Upper lobe of right lung (tissue), 1 donor: Measurements from ENCODE around the gene MAPK6. TPM values are rescaled to one million over a fixed set of nuclear protein-coding genes. Genes with fewer than 3 reads are reported as not detected.

Source experiments
- ATAC-seq: fragments of 200-7000 bp; cut with Tn5 transposase; one replicate; pipeline ENCODE4 v1.9.1; 2020; ENCODE audit warnings: mild to moderate bottlenecking, moderate library complexity
- DNase-seq: peaks from one replicate; pipeline ENCODE4 v3.0.0-alpha.2; 2020
- H3K27ac ChIP-seq: fragments of 200-600 bp; one replicate; pipeline ENCODE4 v1.8.0; 2022
- H3K27me3 ChIP-seq: fragments of 200-600 bp; one replicate; pipeline ENCODE4 v1.8.0; 2022; ENCODE audit warnings: mild to moderate bottlenecking
- H3K36me3 ChIP-seq: fragments of 200-600 bp; one replicate; pipeline ENCODE4 v1.8.0; 2022
- H3K4me1 ChIP-seq: fragments of 200-600 bp; one replicate; pipeline ENCODE4 v1.8.0; 2022
- H3K4me3 ChIP-seq: fragments of 200-600 bp; one replicate; pipeline ENCODE4 v1.8.0; 2022; ENCODE audit warnings: mild to moderate bottlenecking
- H3K9me3 ChIP-seq: fragments of 200-600 bp; one replicate; pipeline ENCODE4 v1.8.0; 2022
- CTCF ChIP-seq: fragments of 200-600 bp; IDR thresholded peaks from one replicate; pipeline ENCODE4 v1.8.0; 2022; ENCODE audit warnings: antibody characterized with exemption
- intact Hi-C: fragments of 100-400 bp; cut with DNase I; formaldehyde crosslinking; loops from one replicate; pipeline ENCODE4 v1.11.0; 2022
- total RNA-seq: library from RNA; stranded (reverse); fragmentation: NEBNext Ultra II Directional; extraction: Animal tissue kit (Norgen Biotek cat#: 25700); gene quantifications from one replicate; pipeline ENCODE4 v1.2.1, GENCODE V29; 2021
- donor health status: DM: no; HTN: yes; CAD: no; lungs with severe emphysema.

The MAPK6 gene
- total RNA-seq, 1 donor from 2014 or later, result 20.9 TPM

GRCh38 chr15:52109559-52110451, 90.8 kb downstream of the MAPK6 start:
- DNase-seq, result no peak
- H3K27me3 ChIP-seq, result peaks cover 35% of the 10 kb centered on the region

GRCh38 chr15:52111517-52112202, 92.6 kb downstream of the MAPK6 start:
- intact Hi-C loops, result no loop called here
- Histone ChIP-seq H3K4me1 (peaks cover 9% of the 10 kb centered on the region), H3K27me3 (peaks cover 35% of the 10 kb centered on the region), H3K9me3 (no peaks in the 10 kb centered on the region), H3K36me3 (no peaks in the 10 kb centered on the region), H3K27ac (no peak overlapping the region), H3K4me3 (peak overlapping the region; percentile 45)
- no peak for TF ChIP-seq CTCF
- ATAC-seq (no peak), DNase-seq (no peak)

More at GRCh38 chr15:52109559-52110451, 90.8 kb downstream of the MAPK6 start:
- intact Hi-C loops, result no loop called here
- peaks cover 9% of the 10 kb centered on the region for H3K4me1 ChIP-seq
- no peaks in the 10 kb centered on the region for H3K36me3 ChIP-seq
- H3K9me3 ChIP-seq, result no peaks in the 10 kb centered on the region
- no peak overlapping the region for H3K4me3 ChIP-seq
- no peak for ATAC-seq
- no peak for TF ChIP-seq CTCF
- no peak overlapping the region for H3K27ac ChIP-seq

GRCh38 chr15:52112203-52112750, 93.3 kb downstream of the MAPK6 start:
- no peak for TF ChIP-seq CTCF
- H3K27me3 ChIP-seq, result peaks cover 35% of the 10 kb centered on the region
- H3K9me3 ChIP-seq, result no peaks in the 10 kb centered on the region
- peak; percentile 80 for ATAC-seq
- DNase-seq, result peak; percentile 73
- H3K27ac ChIP-seq, result no peak overlapping the region
- H3K36me3 ChIP-seq, result no peaks in the 10 kb centered on the region
- H3K4me3 ChIP-seq, result peak overlapping the region; percentile 45
- peaks cover 9% of the 10 kb centered on the region for H3K4me1 ChIP-seq
- intact Hi-C loops, result no loop called here

- no peak for TF ChIP-seq CTCF
- Histone ChIP-seq H3K27ac (no peak overlapping the region), H3K36me3 (no peaks in the 10 kb centered on the region), H3K4me1 (peaks cover 9% of the 10 kb centered on the region), H3K4me3 (no peak overlapping the region), H3K9me3 (no peaks in the 10 kb centered on the region), H3K27me3 (peaks cover 35% of the 10 kb centered on the region)
- intact Hi-C loops, result no loop called here
- DNase-seq (no peak), ATAC-seq (no peak)
These were observed 94.2 kb downstream of the MAPK6 start for GRCh38 chr15:52113235-52113634.

- Histone ChIP-seq H3K36me3 (no peaks in the 10 kb centered on the region), H3K9me3 (no peaks in the 10 kb centered on the region), H3K27me3 (peaks cover 35% of the 10 kb centered on the region), H3K4me3 (no peak overlapping the region), H3K27ac (no peak overlapping the region), H3K4me1 (peaks cover 9% of the 10 kb centered on the region)
- intact Hi-C loops, result no loop called here
- ATAC-seq, result no peak
- no peak for DNase-seq
- no peak for TF ChIP-seq CTCF
These were observed 94.7 kb downstream of the MAPK6 start for GRCh38 chr15:52113708-52114107.
